Islet precursor cell (in vitro differentiated cells): ENCODE data around the gene TAP1.
"Not testable (repeated sequence)": the region's sequence is repeated elsewhere in the genome, so short reads cannot be mapped to it uniquely, and the experiment has no call there.

Experiments used
- DNase-seq: peaks from one replicate; pipeline ENCODE4 v3.0.0-alpha.2; 2018

The TAP1 gene

GRCh38 chr6:32838114-32838958, 15.2 kb downstream of the TAP1 start, which contains the start of gene TAP2:
TAP2 (minus strand) TSS chr6:32838739; CDS start chr6:32838233, 506 bp downstream.
- DNase-seq, result peak; percentile 97

- peak; percentile 51 for DNase-seq
Measured at GRCh38 chr6:32837651-32838113, 15.8 kb downstream of the TAP1 start.

GRCh38 chr6:32836873-32837272, 16.6 kb downstream of the TAP1 start:
- no peak for DNase-seq

GRCh38 chr6:32835167-32835893, 18.2 kb downstream of the TAP1 start:
- no peak for DNase-seq

GRCh38 chr6:32833664-32834063, 19.8 kb downstream of the TAP1 start:
- DNase-seq, result no peak

GRCh38 chr6:32832535-32832934, 21.0 kb downstream of the TAP1 start:
- DNase-seq, result no peak

- peak; percentile 5 for DNase-seq
Measured at GRCh38 chr6:32830936-32831335, 22.6 kb downstream of the TAP1 start.

GRCh38 chr6:32830017-32830416, 23.5 kb downstream of the TAP1 start:
- DNase-seq, result no peak

- no peak for DNase-seq
Measured at GRCh38 chr6:32829495-32829894, 24.0 kb downstream of the TAP1 start.

GRCh38 chr6:32827025-32827424, 26.5 kb downstream of the TAP1 start:
- no peak for DNase-seq

GRCh38 chr6:32825966-32826365, 27.5 kb downstream of the TAP1 start:
- DNase-seq, result no peak

GRCh38 chr6:32819729-32820128, 33.8 kb downstream of the TAP1 start:
- peak; percentile 91 for DNase-seq

GRCh38 chr6:32818867-32819266, 34.6 kb downstream of the TAP1 start:
- no peak for DNase-seq

GRCh38 chr6:32816746-32817204, 36.7 kb downstream of the TAP1 start, which contains the start of gene HLA-DOB:
HLA-DOB (minus strand) TSS chr6:32817002; CDS start chr6:32816951, 51 bp downstream.
- DNase-seq, result peak; percentile 90

GRCh38 chr6:32815996-32816395, 37.5 kb downstream of the TAP1 start:
- no peak for DNase-seq

GRCh38 chr6:32815115-32815514, 38.4 kb downstream of the TAP1 start:
- DNase-seq, result no peak

GRCh38 chr6:32814145-32814544, 39.4 kb downstream of the TAP1 start:
- DNase-seq, result no peak

- DNase-seq, result no peak
Measured at GRCh38 chr6:32809171-32809570, 44.3 kb downstream of the TAP1 start.

- DNase-seq, result no peak
Measured at GRCh38 chr6:32807020-32807580, 46.4 kb downstream of the TAP1 start.

GRCh38 chr6:32805404-32805803, 48.1 kb downstream of the TAP1 start:
- not testable (repeated sequence) for DNase-seq

- DNase-seq, result no peak
Measured at GRCh38 chr6:32803416-32803815, 50.1 kb downstream of the TAP1 start.

- DNase-seq, result no peak
Measured at GRCh38 chr6:32799740-32800139, 53.8 kb downstream of the TAP1 start.

- DNase-seq, result no peak
Measured at GRCh38 chr6:32799168-32799567, 54.3 kb downstream of the TAP1 start.
